OCI-M1 (cell line): ENCODE measurements around the gene DHRS4L2.

Source experiments
- DNase-seq: peaks from one replicate; lab custom pipeline; 2025; lab: John Stamatoyannopoulos, UW

The DHRS4L2 gene

GRCh38 chr14:24053548-24054323 lies 65.0 kb downstream of the DHRS4L2 start:
- DNase-seq: no peak

GRCh38 chr14:24054324-24054641 lies 65.6 kb downstream of the DHRS4L2 start:
- no peak for DNase-seq

- no peak for DNase-seq
These were observed 65.9 kb downstream of the DHRS4L2 start for GRCh38 chr14:24054646-24055045.
